GM21528 (cell line): ENCODE results near the gene AURKA.
"Not testable (repeated sequence)": the region's sequence is repeated elsewhere in the genome, so short reads cannot be mapped to it uniquely, and the experiment has no call there.

Experiments used
- ATAC-seq: cut with Tn5 transposase; IDR thresholded peaks from one replicate; pipeline ENCODE4 v1.9.1; 2021; ENCODE audit warnings: mild to moderate bottlenecking, moderate library complexity; ENCODE audit not compliant: unreplicated experiment, low FRiP score

AURKA gene

GRCh38 chr20:56360908-56361205 lies 31.2 kb downstream of the AURKA start:
- no peak for ATAC-seq

- no peak for ATAC-seq
These were observed 31.7 kb downstream of the AURKA start for GRCh38 chr20:56360133-56360907.

DNA sequence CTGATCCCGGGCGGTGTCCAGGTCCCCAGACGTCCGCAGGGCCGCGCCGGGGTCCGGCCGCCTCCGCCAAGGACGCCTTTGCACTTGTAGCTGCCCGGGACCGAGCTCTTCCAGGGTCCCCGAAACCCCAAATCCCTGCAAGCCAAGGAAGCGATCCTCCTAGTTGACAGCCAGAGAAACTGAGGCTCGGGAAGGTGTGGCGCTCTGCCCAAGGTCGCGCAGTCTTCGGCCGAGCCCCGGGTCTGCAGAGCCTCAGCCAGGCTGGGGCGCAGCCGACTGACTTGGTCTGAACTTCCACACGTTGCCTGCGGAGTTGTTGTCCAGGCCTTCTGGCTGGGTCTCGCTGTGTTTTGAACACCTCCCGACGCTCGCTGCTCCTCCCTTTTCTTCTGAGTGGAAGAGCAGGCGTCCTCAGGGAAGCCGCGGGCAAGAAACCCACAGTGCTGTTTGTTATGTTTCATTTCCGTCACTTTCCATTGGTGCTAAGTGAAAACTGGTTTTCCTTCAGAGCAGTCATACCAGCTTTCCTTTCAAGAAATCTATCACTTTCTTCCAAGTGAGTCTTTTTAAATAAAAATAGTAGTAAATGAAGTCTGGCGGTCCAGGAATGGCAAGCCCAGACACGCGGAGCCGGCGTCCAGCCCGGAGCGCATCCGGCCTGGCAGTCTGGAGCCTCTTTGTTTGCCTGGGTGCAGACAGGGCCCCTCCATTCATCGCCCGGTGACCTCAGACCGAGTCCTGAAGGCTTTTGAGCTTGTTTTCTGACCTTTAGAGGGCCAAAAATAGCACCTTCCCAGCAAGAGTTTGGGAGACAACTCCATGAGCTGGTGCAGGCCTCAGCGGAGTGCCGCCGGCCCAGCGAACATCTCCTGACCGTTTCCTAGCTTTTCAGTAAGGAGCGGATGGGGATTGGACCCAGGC lies 32.5 kb downstream of the AURKA start:
- peak; percentile 34 for ATAC-seq

DNA sequence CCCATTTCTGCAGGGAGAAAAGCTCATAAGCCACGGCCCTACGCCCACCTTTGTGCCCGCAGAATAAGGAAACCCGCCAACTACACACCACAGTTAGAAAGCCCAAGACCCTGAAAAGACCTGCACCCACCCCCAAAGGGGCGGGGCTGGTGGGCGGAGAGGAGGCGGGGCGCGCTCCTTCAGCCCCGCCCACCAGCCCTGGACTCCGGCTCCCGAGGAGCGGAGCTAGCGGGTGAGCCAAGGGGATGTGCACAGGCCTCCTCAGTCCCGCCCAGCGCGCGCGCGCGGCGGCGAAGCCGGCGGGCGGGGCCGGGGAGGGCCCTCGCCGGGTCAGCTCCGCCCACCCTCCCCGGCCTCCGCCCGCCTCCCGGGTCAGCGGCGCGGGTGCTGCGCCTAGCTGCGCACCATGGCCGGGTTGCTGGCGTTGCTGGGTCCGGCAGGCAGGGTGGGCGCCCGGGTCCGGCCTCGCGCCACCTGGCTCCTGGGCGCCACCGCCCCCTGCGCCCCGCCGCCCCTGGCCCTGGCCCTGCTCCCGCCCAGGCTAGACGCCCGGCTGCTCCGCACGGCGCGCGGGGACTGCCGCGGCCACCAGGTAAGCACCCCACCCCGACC lies 33.3 kb downstream of the AURKA start, which contains the start of gene FAM210B:
TSS of gene FAM210B (plus strand) at position 375 of the 612 bp plus-strand sequence. CDS start at position 407, 32 bp downstream.
- peak; percentile 97 for ATAC-seq

- ATAC-seq: no peak
These were observed 33.9 kb downstream of the AURKA start for GRCh38 chr20:56358070-56358469.

GRCh38 chr20:56353356-56353755 lies 38.7 kb downstream of the AURKA start:
- ATAC-seq: no peak

- ATAC-seq: no peak
These were observed 39.5 kb downstream of the AURKA start for GRCh38 chr20:56352345-56353055.

GRCh38 chr20:56350842-56351241 lies 41.2 kb downstream of the AURKA start:
- ATAC-seq: no peak

GRCh38 chr20:56348746-56349145 lies 43.3 kb downstream of the AURKA start:
- no peak for ATAC-seq

GRCh38 chr20:56348305-56348693 lies 43.7 kb downstream of the AURKA start:
- no peak for ATAC-seq

DNA sequence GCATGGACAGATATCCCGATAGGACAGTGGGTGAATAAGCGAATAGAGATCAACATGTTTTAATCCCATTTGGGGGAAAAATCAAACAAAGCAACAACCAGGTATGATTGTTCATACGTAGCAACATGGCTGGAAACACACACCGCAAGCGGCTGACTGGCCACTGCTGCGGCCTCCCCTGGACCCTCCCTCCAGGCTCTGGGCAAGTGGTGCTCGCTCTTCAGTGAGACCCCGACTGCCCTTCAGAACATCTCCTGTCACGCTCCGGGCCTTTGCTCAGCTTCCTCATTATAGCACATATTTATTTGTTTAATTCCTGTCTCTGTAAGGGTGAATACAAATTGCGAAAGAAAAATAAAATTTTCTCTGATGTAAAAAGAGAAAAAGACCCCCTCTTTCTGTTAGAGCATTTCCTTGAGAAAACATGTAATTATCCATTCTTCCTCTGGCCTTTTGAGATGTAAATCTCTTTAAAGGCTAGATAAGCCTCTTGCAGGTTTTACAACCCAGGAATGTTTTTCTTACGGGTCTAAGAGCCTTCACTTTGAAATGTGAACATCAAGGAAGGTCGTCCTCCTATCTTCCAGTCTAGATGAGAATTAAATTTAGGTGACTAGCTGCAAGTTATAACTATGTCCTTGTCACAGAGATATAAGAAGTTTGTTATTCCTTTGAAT lies 44.2 kb downstream of the AURKA start:
- no peak for ATAC-seq

- ATAC-seq: no peak
These were observed 46.1 kb downstream of the AURKA start for GRCh38 chr20:56345911-56346310.

DNA sequence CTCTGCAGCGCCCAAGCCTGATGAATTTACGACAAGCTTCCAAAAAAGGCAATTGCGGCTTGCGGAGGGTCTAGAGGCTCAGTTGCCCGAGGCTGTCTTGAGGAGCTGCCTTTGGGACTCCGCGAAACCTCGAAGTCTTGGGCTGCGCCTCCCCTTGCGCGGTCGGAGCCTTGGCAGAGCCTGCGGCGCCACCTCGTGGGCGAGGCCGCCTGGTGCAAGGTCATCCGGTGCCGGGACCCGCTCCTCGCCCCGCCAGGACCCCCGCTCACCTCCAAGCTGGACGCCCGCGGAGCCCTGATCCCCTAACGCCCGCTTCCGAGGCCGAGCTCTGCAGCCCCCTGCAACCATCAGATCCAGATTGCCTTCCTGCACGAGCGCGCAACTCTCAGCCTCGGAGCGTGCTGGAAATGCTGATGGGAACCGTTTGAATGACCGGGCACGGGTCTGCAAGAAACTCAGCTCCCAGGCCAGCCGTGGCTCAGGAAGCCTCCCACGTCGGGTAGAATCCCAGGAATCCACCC lies 48.1 kb downstream of the AURKA start:
- no peak for ATAC-seq

DNA sequence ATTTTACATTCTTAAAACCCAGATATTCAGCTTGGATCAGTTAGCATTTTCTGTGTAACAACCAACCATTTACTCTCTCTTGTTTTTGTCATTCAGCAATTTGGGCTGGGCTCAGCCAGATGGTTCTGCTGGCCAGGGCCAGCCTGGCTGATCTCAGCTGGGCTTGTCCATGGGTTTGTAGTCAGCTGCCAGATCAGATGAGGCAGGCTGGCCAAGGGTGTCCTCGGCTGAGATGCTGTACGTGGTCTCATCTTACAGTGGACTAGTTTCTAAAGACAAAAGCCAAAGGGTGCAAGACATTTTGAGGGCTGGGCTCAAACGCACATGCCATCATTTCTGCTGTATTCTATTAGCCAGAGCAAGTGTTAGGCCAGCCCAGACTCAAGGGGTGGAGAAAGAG lies 49.2 kb downstream of the AURKA start:
- ATAC-seq: no peak

DNA sequence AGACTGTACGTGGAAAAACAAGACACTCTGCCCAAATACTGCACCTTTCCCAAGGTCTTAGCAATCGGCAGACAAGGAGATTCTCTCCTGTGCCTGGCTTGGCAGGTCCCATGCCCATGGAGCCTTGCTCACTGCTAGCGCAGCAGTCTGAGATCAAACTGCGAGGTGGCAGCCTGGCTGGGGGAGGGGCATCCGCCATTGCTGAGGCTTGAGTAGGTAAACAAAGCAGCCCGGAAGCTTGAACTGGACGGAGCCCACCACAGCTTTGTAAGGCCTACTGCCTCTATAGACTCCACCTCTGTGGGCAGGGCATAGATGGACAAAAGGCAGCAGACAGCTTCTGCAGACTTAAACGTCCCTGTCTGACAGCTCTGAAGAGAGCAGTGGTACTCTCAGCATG lies 55.3 kb downstream of the AURKA start:
- ATAC-seq: not testable (repeated sequence)

GRCh38 chr20:56328861-56329260 lies 63.2 kb downstream of the AURKA start:
- no peak for ATAC-seq

- no peak for ATAC-seq
These were observed 67.2 kb downstream of the AURKA start for GRCh38 chr20:56324806-56325205.

DNA sequence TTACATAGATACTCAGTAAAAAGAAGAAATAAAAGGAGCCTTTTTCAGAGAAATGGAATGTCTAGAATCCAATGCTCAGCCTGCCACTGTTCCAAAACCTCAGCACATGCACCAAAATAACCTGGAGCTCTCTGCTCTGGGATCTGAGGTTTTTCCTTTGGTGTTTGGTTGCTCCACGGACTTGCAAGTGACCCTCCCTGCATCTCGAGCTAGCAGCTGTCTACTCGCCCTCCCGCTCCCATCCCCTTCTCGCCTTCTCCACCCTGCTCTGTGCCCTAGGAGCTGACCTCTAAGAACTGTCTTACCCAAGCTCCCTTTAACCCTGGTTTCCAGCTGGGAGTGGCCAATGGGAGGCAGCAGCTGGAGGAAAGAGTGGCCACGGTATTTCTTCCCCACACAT lies 68.4 kb downstream of the AURKA start:
- ATAC-seq: no peak

- ATAC-seq: no peak
These were observed 68.8 kb downstream of the AURKA start for GRCh38 chr20:56323206-56323605.

GRCh38 chr20:56322681-56323080 lies 69.3 kb downstream of the AURKA start:
- no peak for ATAC-seq
